ENCODE measurements around the gene KCTD3.

Gene KCTD3

GRCh38 chr1:215557504-215557903, 9.6 kb upstream of the KCTD3 start:
- DNase-seq, result no peak

- DNase-seq, result no peak
These were observed 9.0 kb upstream of the KCTD3 start for GRCh38 chr1:215557992-215558626.

GRCh38 chr1:215567491-215568298, 591 bp downstream of the KCTD3 start:
- peak; percentile 28 to 32 for DNase-seq

- DNase-seq, result no peak
These were observed 1.2 kb downstream of the KCTD3 start for GRCh38 chr1:215568299-215568692.

- no peak for DNase-seq
These were observed 3.1 kb downstream of the KCTD3 start for GRCh38 chr1:215569986-215570824.

- no peak for DNase-seq
These were observed 14.8 kb downstream of the KCTD3 start for GRCh38 chr1:215581896-215582295.

GRCh38 chr1:215583185-215583749, 16.2 kb downstream of the KCTD3 start:
- no peak for DNase-seq

- DNase-seq, result no peak
These were observed 17.3 kb downstream of the KCTD3 start for GRCh38 chr1:215584389-215584788.

- DNase-seq, result no peak
These were observed 22.7 kb downstream of the KCTD3 start for GRCh38 chr1:215589650-215590435.

- no peak for DNase-seq
These were observed 23.8 kb downstream of the KCTD3 start for GRCh38 chr1:215590779-215591491.

- no peak for DNase-seq
These were observed 27.5 kb downstream of the KCTD3 start for GRCh38 chr1:215594640-215595039.

GRCh38 chr1:215595231-215595630, 28.1 kb downstream of the KCTD3 start:
- no peak for DNase-seq

GRCh38 chr1:215597961-215598360, 30.9 kb downstream of the KCTD3 start:
- no peak for DNase-seq

GRCh38 chr1:215599418-215600074, 32.4 kb downstream of the KCTD3 start:
- no peak for DNase-seq

- no peak for DNase-seq
These were observed 33.2 kb downstream of the KCTD3 start for GRCh38 chr1:215600258-215600792.

- no peak for DNase-seq
These were observed 33.8 kb downstream of the KCTD3 start for GRCh38 chr1:215600867-215601266.

GRCh38 chr1:215601276-215601675, 34.2 kb downstream of the KCTD3 start:
- no peak for DNase-seq

- no peak for DNase-seq
These were observed 36.2 kb downstream of the KCTD3 start for GRCh38 chr1:215603319-215603718.

- DNase-seq, result no peak
These were observed 38.0 kb downstream of the KCTD3 start for GRCh38 chr1:215605011-215605621.

GRCh38 chr1:215606036-215606435, 38.9 kb downstream of the KCTD3 start:
- DNase-seq, result no peak
